Adrenal gland (tissue), 12 donors: ENCODE results near the gene ZMYM5. TPM values are rescaled to one million over a fixed set of nuclear protein-coding genes. Genes with fewer than 3 reads are reported as not detected.

Experiments
- DNase-seq, 7 donors: peaks; one replicate each; pipeline ENCODE4 v3.0.0-alpha.2; 2019 to 2020
- H3K27ac ChIP-seq, 5 donors: fragments of 200-600 bp; sonication (generic) in 4 of 5; 1 replicate in 3 of 5; 2 replicates in 2 of 5; pipeline versions ENCODE4 v1.5.1 to v1.8.0; 2016 to 2020; ENCODE audit warnings: mild to moderate bottlenecking in 1 of 5
- H3K27me3 ChIP-seq: fragments of 200-600 bp; 2 replicates; pipeline ENCODE4 v1.8.0; 2021
- H3K36me3 ChIP-seq, 2 donors: fragments of 200-600 bp; replicated peaks in 1 of 2; 1 replicate in 1 of 2; 2 replicates in 1 of 2; pipeline versions ENCODE4 v1.5.1 to v1.8.0; 2018 to 2022
- H3K4me1 ChIP-seq, 2 donors: fragments of 200-600 bp; replicated peaks in 1 of 2; 1 replicate in 1 of 2; 2 replicates in 1 of 2; pipeline versions ENCODE4 v1.5.1 to v1.8.0; 2018 to 2021
- H3K4me3 ChIP-seq, 4 donors: fragments of 200-600 bp; sonication (generic) in 3 of 4; one replicate each; pipeline ENCODE4 v1.5.1; 2016 to 2018
- H3K9me3 ChIP-seq, 3 donors: fragments of 200-600 bp; sonication (generic) in 1 of 3; replicated peaks in 1 of 3; 1 replicate in 2 of 3; 2 replicates in 1 of 3; pipeline versions ENCODE4 v1.5.1 to v1.8.0; 2016 to 2021
- POLR2A ChIP-seq, 2 donors: fragments of 450-650 bp; IDR thresholded peaks; one replicate each; pipeline ENCODE4 v1.6.1; 2017; ENCODE audit warnings: antibody characterized with exemption in 2 of 2, mild to moderate bottlenecking in 2 of 2, moderate library complexity in 1 of 2
- WGBS, 4 donors: extraction: QIAGEN DNeasy Blood & Tissue Kit in 2 of 4; methylation state at CpG; one replicate each; pipeline versions ENCODE4 v1.1.5 to v1.1.7; 2013 to 2017; 5-methylcytosine and 5-hydroxymethylcytosine counted together
- intact Hi-C, 2 donors: fragments of 100-400 bp; cut with DNase I; formaldehyde crosslinking; loops; one replicate each; pipeline versions ENCODE4 v1.14.1 to v1.15.0; 2022 to 2023
- polyA plus RNA-seq, 3 donors: library from polyadenylated mRNA; stranded (reverse); fragments of 200-250 nt in 2 of 3; fragments of 350-450 nt in 1 of 3; fragmentation: Illumina TruSeq in 1 of 3; extraction: RNeasy Lipid Tissue Mini Kit (QIAGEN cat#74804) in 1 of 3; gene quantifications; one replicate each; pipeline ENCODE4 v1.2.3, GENCODE V29; 2013 to 2014
- total RNA-seq, 9 donors: library from RNA; depleted of rRNA in 4 of 9; stranded (reverse); fragments of >200 nt in 4 of 9; fragments of 120-200 nt in 1 of 9; fragmentation: NEBNext Ultra II Directional in 1 of 9; extraction: Animal tissue kit (Norgen Biotek cat#: 25700) in 1 of 9; gene quantifications; one replicate each; pipeline versions ENCODE4 v1.1.0 to v1.2.4, GENCODE V29; 2013 to 2023
- TF ChIP-seq, protein P1 (sequence below), 6 experiments: fragments of 450-650 bp in 4 of 6; fragments of 200-600 bp in 2 of 6; sonication (generic) in 1 of 6; IDR thresholded peaks; 1 replicate in 5 of 6; 2 replicates in 1 of 6; pipeline versions ENCODE4 v1.5.1 to v1.8.0; 2016 to 2021; ENCODE audit warnings: antibody characterized with exemption in 6 of 6, mild to moderate bottlenecking in 2 of 6, moderate library complexity in 1 of 6
- donor health status: healthy with polysubstance abuse.
- donor health status: Bipolar disorder and iron deficiency.
- donor health status: DM: yes; HTN: yes; CAD: no.
- donor health status: DM: no; HTN: no; CAD: no.
- donor health status: DM: no; HTN: no; CAD: no.
- donor health status: DM: yes; HTN: yes; CAD: no.

ZMYM5 gene
- total and polyA plus RNA-seq, 12 donors, result 6.9 to 24.7 (median 13.4) TPM

GRCh38 chr13:19810996-19811881, 52.2 kb downstream of the ZMYM5 start:
- WGBS, 4 donors, result 93 to 97% (median 95%) methylated on average over 7 of the region's 7 CpGs
- no peak for DNase-seq
- Histone ChIP-seq H3K4me1 (no peaks in the 10 kb centered on the region), H3K27me3 (no peaks in the 10 kb centered on the region), H3K36me3 (no peaks in the 10 kb centered on the region), H3K27ac (no peak overlapping the region), H3K9me3 (no peaks in the 10 kb centered on the region), H3K4me3 (no peak overlapping the region)
- TF ChIP-seq POLR2A (IDR thresholded peaks at IDR 0.05), result no peak
- TF ChIP-seq, protein P1, sequence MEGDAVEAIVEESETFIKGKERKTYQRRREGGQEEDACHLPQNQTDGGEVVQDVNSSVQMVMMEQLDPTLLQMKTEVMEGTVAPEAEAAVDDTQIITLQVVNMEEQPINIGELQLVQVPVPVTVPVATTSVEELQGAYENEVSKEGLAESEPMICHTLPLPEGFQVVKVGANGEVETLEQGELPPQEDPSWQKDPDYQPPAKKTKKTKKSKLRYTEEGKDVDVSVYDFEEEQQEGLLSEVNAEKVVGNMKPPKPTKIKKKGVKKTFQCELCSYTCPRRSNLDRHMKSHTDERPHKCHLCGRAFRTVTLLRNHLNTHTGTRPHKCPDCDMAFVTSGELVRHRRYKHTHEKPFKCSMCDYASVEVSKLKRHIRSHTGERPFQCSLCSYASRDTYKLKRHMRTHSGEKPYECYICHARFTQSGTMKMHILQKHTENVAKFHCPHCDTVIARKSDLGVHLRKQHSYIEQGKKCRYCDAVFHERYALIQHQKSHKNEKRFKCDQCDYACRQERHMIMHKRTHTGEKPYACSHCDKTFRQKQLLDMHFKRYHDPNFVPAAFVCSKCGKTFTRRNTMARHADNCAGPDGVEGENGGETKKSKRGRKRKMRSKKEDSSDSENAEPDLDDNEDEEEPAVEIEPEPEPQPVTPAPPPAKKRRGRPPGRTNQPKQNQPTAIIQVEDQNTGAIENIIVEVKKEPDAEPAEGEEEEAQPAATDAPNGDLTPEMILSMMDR (IDR thresholded peaks at IDR 0.05), result no peak
- intact Hi-C loops, result no loop called here

DNA sequence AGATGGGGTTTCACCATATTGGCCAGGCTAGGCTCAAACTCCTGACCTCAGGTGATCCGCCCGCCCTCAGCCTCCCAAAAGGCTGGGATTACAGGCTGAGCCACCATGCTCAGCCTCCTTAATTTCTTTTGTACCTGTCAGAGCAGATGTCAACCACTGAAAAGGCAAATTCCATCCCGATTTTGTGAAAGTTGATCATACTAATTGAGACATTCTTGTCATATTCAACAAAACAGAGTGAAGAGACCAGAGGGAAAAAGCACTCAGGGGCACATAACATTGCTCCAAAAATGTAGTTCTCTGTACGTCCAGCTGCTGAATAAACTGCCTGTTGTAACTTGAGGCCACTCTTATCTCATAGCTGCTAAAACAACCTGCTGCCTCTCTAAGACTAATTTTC, 53.3 kb downstream of the ZMYM5 start:
- no peak for DNase-seq
- Histone ChIP-seq H3K9me3 (no peaks in the 10 kb centered on the region), H3K27me3 (no peaks in the 10 kb centered on the region), H3K36me3 (no peaks in the 10 kb centered on the region), H3K27ac (no peak overlapping the region), H3K4me1 (no peaks in the 10 kb centered on the region), H3K4me3 (no peak overlapping the region)
- no peak for TF ChIP-seq POLR2A (IDR thresholded peaks at IDR 0.05)
- TF ChIP-seq, protein P1 (IDR thresholded peaks at IDR 0.05), result no peak
- intact Hi-C loops, result no loop called here
- WGBS, 4 donors, result 89 to 95% (median 91%) methylated on average over 4 of the region's 4 CpGs

DNA sequence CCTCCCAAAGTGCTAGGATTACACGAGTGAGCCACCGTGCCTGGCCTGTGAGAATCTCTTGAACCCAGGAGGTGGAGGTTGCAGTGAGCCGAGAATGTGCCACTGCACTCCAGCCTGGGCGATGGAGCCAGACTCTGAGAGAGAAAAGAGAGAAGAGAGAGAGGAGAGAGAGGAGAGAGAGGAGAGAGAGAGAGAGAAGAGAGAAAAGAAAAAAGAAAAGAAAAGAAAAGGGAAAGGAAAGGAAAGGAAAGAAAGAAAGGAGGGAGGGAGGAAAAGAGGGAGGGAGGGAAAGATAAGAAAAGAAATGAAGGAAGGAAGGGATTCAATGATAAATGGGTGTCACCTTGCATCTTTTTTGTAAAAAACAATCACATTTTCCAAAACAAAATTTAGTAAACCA, 57.7 kb downstream of the ZMYM5 start:
- TF ChIP-seq, protein P1 (IDR thresholded peaks at IDR 0.05), result no peak
- TF ChIP-seq POLR2A (IDR thresholded peaks at IDR 0.05), result no peak
- H3K4me1 ChIP-seq, result no peaks in the 10 kb centered on the region
- H3K27ac ChIP-seq, result no peak overlapping the region
- WGBS, 4 donors, result 85 to 93% (median 89%) methylated on average over 4 of the region's 4 CpGs
- no peaks in the 10 kb centered on the region for H3K9me3 ChIP-seq
- H3K4me3 ChIP-seq, result no peak overlapping the region
- intact Hi-C loops, result no loop called here
- no peaks in the 10 kb centered on the region for H3K36me3 ChIP-seq
- no peaks in the 10 kb centered on the region for H3K27me3 ChIP-seq
- DNase-seq, result no peak

DNA sequence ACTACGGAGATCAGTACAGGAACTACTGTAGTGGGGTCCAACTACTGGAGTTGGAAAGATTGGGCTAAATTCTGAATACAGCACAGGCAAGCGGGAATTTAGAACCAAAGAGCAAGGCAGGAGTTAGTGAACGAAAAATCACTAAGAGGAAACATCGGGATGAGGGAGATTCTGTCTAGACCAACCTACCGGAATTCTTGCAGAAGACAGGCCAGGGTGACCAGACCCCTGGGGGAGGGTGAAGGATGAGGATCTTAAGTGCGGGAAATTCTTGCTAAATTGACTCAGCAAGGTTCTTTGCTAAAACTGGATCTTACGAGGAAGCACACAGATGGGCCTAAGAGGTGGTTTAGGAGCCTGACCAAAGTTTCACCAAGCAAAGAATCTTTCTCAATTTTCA, 67.5 kb downstream of the ZMYM5 start:
- Histone ChIP-seq H3K9me3 (no peaks in the 10 kb centered on the region), H3K27me3 (no peaks in the 10 kb centered on the region), H3K36me3 (no peaks in the 10 kb centered on the region), H3K4me1 (no peaks in the 10 kb centered on the region), H3K27ac (no peak overlapping the region), H3K4me3 (no peak overlapping the region)
- 91 to 96% (median 95%) methylated on average over 7 of the region's 7 CpGs for WGBS, 4 donors
- TF ChIP-seq POLR2A (IDR thresholded peaks at IDR 0.05), result no peak
- TF ChIP-seq, protein P1 (IDR thresholded peaks at IDR 0.05), result no peak
- DNase-seq, result no peak
- intact Hi-C loops, result no loop called here
